Keratinocyte (primary cell): ENCODE results near the gene C2CD2L.

ENCODE experiments used
- CTCF ChIP-seq, 3 experiments: IDR thresholded peaks in 1 of 3; conservative IDR thresholded peaks in 1 of 3; optimal IDR thresholded peaks in 1 of 3; 2 replicates in 2 of 3; 3 replicates in 1 of 3; pipeline versions ENCODE3 to v1.5.1; 2011; ENCODE audit warnings: low read length in 3 of 3, mild to moderate bottlenecking in 3 of 3, moderate library complexity in 2 of 3, control low read depth in 1 of 3, inconsistent platforms in 1 of 3; ENCODE audit not compliant: insufficient read depth in 2 of 3; ENCODE audit errors: extremely low read depth in 1 of 3
- EZH2 ChIP-seq: IDR thresholded peaks from one replicate; pipeline ENCODE4 v1.6.1; 2012; ENCODE audit warnings: inconsistent platforms, mild to moderate bottlenecking, low read length, moderate library complexity

- no peak for TF ChIP-seq CTCF (optimal IDR thresholded peaks at IDR 0.05 in 1 of 3, IDR thresholded peaks at IDR 0.05 in 1 of 3, conservative IDR thresholded peaks at IDR 0.05 in 1 of 3; ENCODE audit: extremely low read depth in 1 of 3, insufficient read depth in 2 of 3, low read length in 3 of 3)
- no peak for TF ChIP-seq EZH2
Measured at GRCh38 chr11:119118946-119119345, 11.8 kb downstream of the C2CD2L start.
